GM12878 (cell line): ENCODE data around the gene TUBA4B.

Experiments
- ATF3 ChIP-seq: IDR thresholded peaks from 2 replicates; pipeline ENCODE4 v1.6.1; 2011; ENCODE audit warnings: low read depth, mild to moderate bottlenecking, low read length, moderate library complexity, borderline replicate concordance; ENCODE audit errors: extremely low read depth
- BHLHE40 ChIP-seq, 2 experiments: fragments of 450-650 bp in 1 of 2; IDR thresholded peaks; 2 replicates each; pipeline ENCODE4 v1.6.1; 2011 to 2017; ENCODE audit warnings: low read depth in 2 of 2, borderline replicate concordance in 1 of 2, improper control_type of control experiment in 1 of 2, low read length in 1 of 2, mild to moderate bottlenecking in 1 of 2
- CTCF ChIP-seq, 3 experiments: IDR thresholded peaks in 2 of 3; conservative IDR thresholded peaks in 1 of 3; 2 replicates each; pipeline ENCODE4 v1.5.1; 2011; ENCODE audit warnings: low read depth in 3 of 3, low read length in 3 of 3, mild to moderate bottlenecking in 3 of 3, control low read depth in 2 of 3, moderate library complexity in 2 of 3, inconsistent platforms in 1 of 3, mixed read lengths in 1 of 3; ENCODE audit not compliant: control insufficient read depth in 2 of 3, insufficient read depth in 1 of 3; ENCODE audit errors: extremely low read depth in 1 of 3
- ETV6 ChIP-seq, 2 experiments: fragments of 450-650 bp in 1 of 2; IDR thresholded peaks in 1 of 2; conservative IDR thresholded peaks in 1 of 2; 2 replicates each; pipeline ENCODE4 v1.6.1; 2014; ENCODE audit warnings: antibody characterized with exemption in 1 of 2, borderline replicate concordance in 1 of 2, low read depth in 1 of 2, mild to moderate bottlenecking in 1 of 2, moderate library complexity in 1 of 2
- JUND ChIP-seq: IDR thresholded peaks from 2 replicates; pipeline ENCODE4 v1.6.1; 2012; ENCODE audit warnings: low read depth, mild to moderate bottlenecking, low read length, improper control_type of control experiment, moderate library complexity
- NRF1 ChIP-seq: conservative IDR thresholded peaks from 2 replicates; pipeline ENCODE4 v1.6.1; 2011; ENCODE audit warnings: mild to moderate bottlenecking, low read depth, low read length, improper control_type of control experiment
- POLR2A ChIP-seq: IDR thresholded peaks from 2 replicates; pipeline ENCODE4 v1.6.1; 2011; ENCODE audit warnings: low read depth, mild to moderate bottlenecking, low read length
- POLR2AphosphoS5 ChIP-seq: IDR thresholded peaks from 2 replicates; pipeline ENCODE4 v1.6.1; 2011; ENCODE audit warnings: mild to moderate bottlenecking, low read length, inconsistent platforms
- SUPT20H ChIP-seq: IDR thresholded peaks from 2 replicates; pipeline ENCODE4 v1.6.1; 2011; ENCODE audit warnings: low read depth, mild to moderate bottlenecking, low read length, moderate library complexity, borderline replicate concordance; ENCODE audit not compliant: control insufficient read depth
- TAF1 ChIP-seq: IDR thresholded peaks from 2 replicates; pipeline ENCODE4 v1.6.1; 2011; ENCODE audit warnings: mild to moderate bottlenecking, low read depth, low read length, borderline replicate concordance
- TBL1XR1 ChIP-seq: IDR thresholded peaks from 2 replicates; pipeline ENCODE4 v1.6.1; 2012; ENCODE audit warnings: low read depth, low read length, improper control_type of control experiment
- ZBTB11 ChIP-seq: fragments of 450-650 bp; formaldehyde crosslinking; IDR thresholded peaks from 2 replicates; pipeline ENCODE4 v1.5.0; 2022; ENCODE audit warnings: mild to moderate bottlenecking, missing genetic modification characterization
- ZBTB40 ChIP-seq: fragments of 450-650 bp; IDR thresholded peaks from 2 replicates; pipeline ENCODE4 v1.6.1; 2016; ENCODE audit warnings: mild to moderate bottlenecking, moderate library complexity, borderline replicate concordance
- ZNF274 ChIP-seq: IDR thresholded peaks from one replicate; pipeline ENCODE4 v1.8.0; 2011; ENCODE audit not compliant: insufficient read length, insufficient read depth

- no peak for TF ChIP-seq ATF3
- TF ChIP-seq SUPT20H, result no peak
- no peak for TF ChIP-seq ZNF274
- no peak for TF ChIP-seq TAF1
- no peak for TF ChIP-seq TBL1XR1
- TF ChIP-seq CTCF (IDR thresholded peaks at IDR 0.05 in 2 of 3, conservative IDR thresholded peaks at IDR 0.05 in 1 of 3; ENCODE audit: control insufficient read depth in 2 of 3, extremely low read depth in 1 of 3, insufficient read depth in 1 of 3, low read depth in 3 of 3, low read length in 3 of 3), result no peak
- no peak for TF ChIP-seq POLR2AphosphoS5
- no peak for TF ChIP-seq POLR2A
- no peak for TF ChIP-seq ETV6 (conservative IDR thresholded peaks at IDR 0.05 in 1 of 2, IDR thresholded peaks at IDR 0.05 in 1 of 2; ENCODE audit: borderline replicate concordance in 1 of 2, low read depth in 1 of 2)
- no peak for TF ChIP-seq ZBTB11 (CRISPR knock-in tag)
- TF ChIP-seq BHLHE40 (IDR thresholded peaks at IDR 0.05; ENCODE audit: borderline replicate concordance in 1 of 2, low read depth in 2 of 2, low read length in 1 of 2), result no peak
- no peak for TF ChIP-seq ZBTB40
- no peak for TF ChIP-seq JUND
- no peak for TF ChIP-seq NRF1
Observed at GRCh38 chr2:219314804-219315468, 61.9 kb downstream of the TUBA4B start.
